Mammary epithelial cell (primary cell): ENCODE data around the gene MLLT10.

ENCODE experiments used
- CTCF ChIP-seq, 2 donors: IDR thresholded peaks in 1 of 2; conservative IDR thresholded peaks in 1 of 2; 2 replicates each; pipeline ENCODE4 v1.5.1; 2011 to 2012; ENCODE audit warnings: inconsistent platforms in 2 of 2, low read length in 2 of 2, mild to moderate bottlenecking in 2 of 2, control low read depth in 1 of 2, low read depth in 1 of 2; ENCODE audit not compliant: insufficient read depth in 1 of 2; ENCODE audit errors: extremely low read depth in 1 of 2
- EZH2 ChIP-seq: IDR thresholded peaks from 2 replicates; pipeline ENCODE4 v1.6.1; 2012; ENCODE audit warnings: low read length, inconsistent platforms, borderline replicate concordance

GRCh38 chr10:21742740-21743412 is 208.8 kb downstream of the MLLT10 start:
- no peak for TF ChIP-seq CTCF (conservative IDR thresholded peaks at IDR 0.05 in 1 of 2, IDR thresholded peaks at IDR 0.05 in 1 of 2; ENCODE audit: extremely low read depth in 1 of 2, insufficient read depth in 1 of 2, low read depth in 1 of 2, low read length in 2 of 2)
- TF ChIP-seq EZH2, result no peak
